Stimulated activated naive B cell treated with anti-CD40 and anti-IgM and Interleukin-4, amounts not matched to agents 10 μg/mL and 1 μg/mL and 100 μg/mL, for 72 hours (primary cell): ENCODE results near the gene LRRC8C.
A peak's percentile ranks its signal among the peaks of the same experiment; 100 is the strongest.

Source experiments
- ATAC-seq, 2 donors: fragments of 150-1000 bp; cut with Tn5 transposase; replicated peaks; 2 replicates each; pipeline ENCODE4 v1.10.0; 2021; ENCODE audit warnings: moderate library complexity in 1 of 2
- DNase-seq: peaks from one replicate; pipeline ENCODE4 v3.0.0; 2021
- H3K27ac Mint-ChIP-seq: one replicate; pipeline ENCODE4 v1.8.0; 2022; ENCODE audit warnings: mild to moderate bottlenecking, mixed read lengths
- H3K27me3 Mint-ChIP-seq, 2 donors: one replicate each; pipeline ENCODE4 v1.8.0; 2022; ENCODE audit warnings: mixed read lengths in 2 of 2
- H3K36me3 Mint-ChIP-seq, 2 donors: one replicate each; pipeline ENCODE4 v1.8.0; 2022; ENCODE audit warnings: mixed read lengths in 2 of 2, mild to moderate bottlenecking in 1 of 2
- H3K4me1 Mint-ChIP-seq, 2 donors: one replicate each; pipeline ENCODE4 v1.8.0; 2022; ENCODE audit warnings: mixed read lengths in 2 of 2, mild to moderate bottlenecking in 1 of 2
- H3K4me3 Mint-ChIP-seq, 2 donors: one replicate each; pipeline ENCODE4 v1.8.0; 2022; ENCODE audit warnings: mild to moderate bottlenecking in 2 of 2, mixed read lengths in 2 of 2, moderate library complexity in 1 of 2
- H3K9me3 Mint-ChIP-seq, 2 donors: one replicate each; pipeline ENCODE4 v1.8.0; 2022; ENCODE audit warnings: mixed read lengths in 2 of 2, mild to moderate bottlenecking in 1 of 2

Gene LRRC8C

GRCh38 chr1:89633800-89634625 lies 1.1 kb downstream of the LRRC8C start:
- H3K36me3 Mint-ChIP-seq = peaks cover 3 to 14% of the 10 kb centered on the region in 2 donors
- H3K4me3 Mint-ChIP-seq = peak overlapping the region; percentile 91
- no peaks in the 10 kb centered on the region for H3K27me3 Mint-ChIP-seq
- H3K27ac Mint-ChIP-seq = peak overlapping the region; percentile 95
- H3K4me1 Mint-ChIP-seq = peaks cover 25 to 63% of the 10 kb centered on the region in 2 donors
- DNase-seq (no peak), ATAC-seq (peak; percentile 1 to 3)
- H3K9me3 Mint-ChIP-seq = no peaks in the 10 kb centered on the region

DNA sequence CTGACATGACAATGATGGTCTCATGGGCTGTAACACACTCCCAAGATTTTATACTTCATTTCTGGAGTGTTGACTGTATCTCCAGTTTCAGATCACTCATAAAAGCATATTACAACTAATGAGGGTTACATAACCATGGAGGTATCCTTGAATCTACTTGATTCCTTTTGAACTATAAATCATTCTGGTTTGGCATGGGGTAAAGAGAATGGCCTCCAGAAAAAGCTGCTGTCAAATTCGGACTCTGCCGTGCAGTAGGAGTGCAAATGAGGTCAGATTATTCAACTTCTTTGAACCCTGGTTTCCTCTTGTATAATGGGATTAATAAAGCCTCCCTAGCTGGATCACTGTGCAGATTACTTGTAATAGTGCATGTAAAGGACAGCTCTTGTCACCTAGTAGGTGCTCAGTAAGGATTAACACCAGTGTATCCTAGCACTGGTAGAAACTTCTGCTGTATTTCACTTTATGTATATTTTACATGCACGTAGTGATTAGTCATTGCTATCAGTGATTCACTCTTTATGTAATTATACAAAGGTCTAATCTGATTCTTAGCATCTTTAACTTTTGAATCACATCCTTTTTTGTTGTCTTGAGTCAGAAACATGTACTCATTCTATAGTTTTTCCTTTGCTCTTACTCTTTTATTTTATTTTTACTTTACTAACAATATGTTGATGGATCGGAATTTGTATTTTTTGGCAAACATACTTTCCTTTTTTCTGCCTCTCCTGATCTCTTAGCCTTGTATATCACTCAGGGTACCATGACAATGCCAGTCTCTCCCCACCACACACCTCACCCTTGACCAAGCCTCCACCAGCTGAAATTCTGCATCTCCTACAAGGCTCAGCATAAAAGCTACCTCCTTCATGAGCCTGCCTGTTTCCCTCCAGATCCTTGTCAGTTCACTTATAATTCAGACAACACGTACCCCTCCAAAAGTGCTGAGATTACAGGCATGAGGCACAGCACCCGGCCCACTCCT lies 3.2 kb downstream of the LRRC8C start:
- Mint-ChIP-seq H3K9me3 (no peaks in the 10 kb centered on the region), H3K27me3 (no peaks in the 10 kb centered on the region), H3K4me1 (peaks cover 24 to 49% of the 10 kb centered on the region in 2 donors), H3K27ac (no peak overlapping the region), H3K36me3 (peaks cover 3 to 10% of the 10 kb centered on the region in 2 donors), H3K4me3 (peak overlapping the region in 1 of 2 donors; percentile 8)
- DNase-seq (no peak), ATAC-seq (no peak)

DNA sequence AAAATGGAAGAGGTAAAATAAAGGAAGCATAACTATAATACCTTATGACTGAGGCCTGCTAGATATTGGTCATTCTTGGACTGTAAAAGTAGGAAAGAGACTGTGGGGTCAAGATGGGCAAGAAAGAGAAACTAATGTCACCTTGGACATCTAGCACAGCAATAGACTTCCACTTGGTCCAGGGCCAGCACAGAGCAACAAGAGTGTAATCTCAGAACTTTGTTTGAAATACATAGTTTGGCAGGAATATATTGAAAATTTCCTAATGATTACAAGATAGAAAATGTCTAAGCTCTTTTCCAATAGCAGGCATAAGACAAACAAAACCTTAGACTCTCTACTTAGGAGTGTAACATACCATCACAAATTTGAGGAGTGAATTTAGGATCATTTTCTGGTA lies 4.6 kb downstream of the LRRC8C start:
- peaks cover 21 to 36% of the 10 kb centered on the region in 2 donors for H3K4me1 Mint-ChIP-seq
- DNase-seq (no peak), ATAC-seq (no peak)
- no peak overlapping the region for H3K27ac Mint-ChIP-seq
- peaks cover 3 to 10% of the 10 kb centered on the region in 2 donors for H3K36me3 Mint-ChIP-seq
- no peaks in the 10 kb centered on the region for H3K27me3 Mint-ChIP-seq
- no peaks in the 10 kb centered on the region for H3K9me3 Mint-ChIP-seq
- no peak overlapping the region for H3K4me3 Mint-ChIP-seq

GRCh38 chr1:89640440-89640839 lies 7.5 kb downstream of the LRRC8C start:
- ATAC-seq (no peak), DNase-seq (no peak)
- no peaks in the 10 kb centered on the region for H3K27me3 Mint-ChIP-seq
- H3K27ac Mint-ChIP-seq = no peak overlapping the region
- peaks cover 10 to 20% of the 10 kb centered on the region in 2 donors for H3K36me3 Mint-ChIP-seq
- peaks cover 4% of the 10 kb centered on the region in 2 donors for H3K9me3 Mint-ChIP-seq
- H3K4me3 Mint-ChIP-seq = no peak overlapping the region
- H3K4me1 Mint-ChIP-seq = peaks cover 20 to 31% of the 10 kb centered on the region in 2 donors

- Mint-ChIP-seq H3K27me3 (no peaks in the 10 kb centered on the region), H3K36me3 (peaks cover 9 to 25% of the 10 kb centered on the region in 2 donors), H3K4me3 (no peak overlapping the region), H3K9me3 (peaks cover 4% of the 10 kb centered on the region in 2 donors), H3K27ac (no peak overlapping the region), H3K4me1 (peaks cover 17 to 18% of the 10 kb centered on the region in 2 donors)
- DNase-seq (no peak), ATAC-seq (no peak)
These were observed 8.9 kb downstream of the LRRC8C start for GRCh38 chr1:89641781-89642180.

GRCh38 chr1:89643577-89643976 lies 10.7 kb downstream of the LRRC8C start:
- H3K36me3 Mint-ChIP-seq = peaks cover 9 to 19% of the 10 kb centered on the region in 2 donors
- peaks cover 4% of the 10 kb centered on the region in 2 donors for H3K9me3 Mint-ChIP-seq
- ATAC-seq (no peak), DNase-seq (no peak)
- H3K27ac Mint-ChIP-seq = no peak overlapping the region
- H3K4me1 Mint-ChIP-seq = peaks cover 8 to 11% of the 10 kb centered on the region in 2 donors
- no peaks in the 10 kb centered on the region for H3K27me3 Mint-ChIP-seq
- no peak overlapping the region for H3K4me3 Mint-ChIP-seq

- peak overlapping the region; percentile 31 for H3K27ac Mint-ChIP-seq
- peaks cover 9 to 22% of the 10 kb centered on the region in 2 donors for H3K36me3 Mint-ChIP-seq
These were observed 11.3 kb downstream of the LRRC8C start for GRCh38 chr1:89644119-89644814.

DNA sequence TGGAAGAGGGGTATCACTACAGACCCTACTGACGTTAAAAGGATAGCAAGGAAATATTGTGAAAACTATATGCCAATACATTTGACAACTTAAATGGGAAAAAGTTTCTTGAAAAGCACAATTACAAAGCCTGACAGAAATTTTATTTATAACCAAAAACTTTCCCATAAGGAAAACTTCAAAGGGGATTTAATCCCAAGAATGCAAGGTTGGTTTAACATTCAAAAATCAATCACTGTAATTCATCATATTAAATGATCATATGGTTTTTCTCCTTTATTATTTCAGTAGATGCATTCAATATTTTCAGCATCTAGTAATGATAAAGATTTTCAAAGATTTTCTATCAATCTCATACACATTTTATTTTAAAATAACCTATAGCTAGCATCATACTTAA lies 13.3 kb downstream of the LRRC8C start:
- peaks cover 4% of the 10 kb centered on the region in 2 donors for H3K9me3 Mint-ChIP-seq
- no peaks in the 10 kb centered on the region for H3K27me3 Mint-ChIP-seq
- no peak overlapping the region for H3K27ac Mint-ChIP-seq
- ATAC-seq (no peak), DNase-seq (no peak)
- peaks cover 18 to 26% of the 10 kb centered on the region in 2 donors for H3K4me1 Mint-ChIP-seq
- no peak overlapping the region for H3K4me3 Mint-ChIP-seq
- peaks cover 19 to 31% of the 10 kb centered on the region in 2 donors for H3K36me3 Mint-ChIP-seq

More at GRCh38 chr1:89644119-89644814, 11.3 kb downstream of the LRRC8C start:
- no peaks in the 10 kb centered on the region for H3K27me3 Mint-ChIP-seq
- H3K9me3 Mint-ChIP-seq = peaks cover 4% of the 10 kb centered on the region in 2 donors
- ATAC-seq (no peak), DNase-seq (no peak)
- H3K4me3 Mint-ChIP-seq = no peak overlapping the region
- peaks cover 12 to 13% of the 10 kb centered on the region in 2 donors for H3K4me1 Mint-ChIP-seq

GRCh38 chr1:89649783-89650182 lies 16.9 kb downstream of the LRRC8C start:
- no peak for DNase-seq
- Mint-ChIP-seq H3K36me3 (peaks cover 23 to 38% of the 10 kb centered on the region in 2 donors), H3K27ac (no peak overlapping the region), H3K27me3 (no peaks in the 10 kb centered on the region), H3K9me3 (peaks cover 4% of the 10 kb centered on the region in 2 donors), H3K4me3 (no peak overlapping the region), H3K4me1 (peaks cover 23 to 47% of the 10 kb centered on the region in 2 donors)
- ATAC-seq = peak in 1 of 2 donors; percentile 46

DNA sequence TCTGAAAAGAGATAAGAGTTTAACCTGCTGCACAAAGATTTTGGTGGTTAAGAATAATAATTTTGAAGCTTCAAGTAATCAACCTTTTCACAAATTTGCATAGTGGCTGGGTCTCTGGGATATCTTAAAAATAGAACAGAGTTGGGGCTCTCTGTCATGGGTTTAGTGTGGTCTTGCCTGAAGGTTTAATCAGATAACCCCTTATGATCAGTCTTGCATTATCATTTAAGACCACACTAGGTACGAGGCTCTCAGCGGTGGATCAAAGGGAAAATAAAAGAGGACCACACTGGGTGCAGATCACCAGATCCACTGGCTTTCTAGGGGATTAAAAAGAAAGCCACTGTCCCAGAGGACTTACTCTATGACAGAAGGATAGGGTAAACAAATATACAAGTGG lies 19.5 kb downstream of the LRRC8C start:
- peaks cover 0 to 2% of the 10 kb centered on the region in 2 donors for H3K9me3 Mint-ChIP-seq
- peaks cover 31 to 64% of the 10 kb centered on the region in 2 donors for H3K4me1 Mint-ChIP-seq
- H3K4me3 Mint-ChIP-seq = peak overlapping the region in 1 of 2 donors; percentile 38
- DNase-seq = no peak
- H3K27ac Mint-ChIP-seq = peak overlapping the region; percentile 56
- H3K36me3 Mint-ChIP-seq = peaks cover 26 to 33% of the 10 kb centered on the region in 2 donors
- no peak for ATAC-seq
- no peaks in the 10 kb centered on the region for H3K27me3 Mint-ChIP-seq

DNA sequence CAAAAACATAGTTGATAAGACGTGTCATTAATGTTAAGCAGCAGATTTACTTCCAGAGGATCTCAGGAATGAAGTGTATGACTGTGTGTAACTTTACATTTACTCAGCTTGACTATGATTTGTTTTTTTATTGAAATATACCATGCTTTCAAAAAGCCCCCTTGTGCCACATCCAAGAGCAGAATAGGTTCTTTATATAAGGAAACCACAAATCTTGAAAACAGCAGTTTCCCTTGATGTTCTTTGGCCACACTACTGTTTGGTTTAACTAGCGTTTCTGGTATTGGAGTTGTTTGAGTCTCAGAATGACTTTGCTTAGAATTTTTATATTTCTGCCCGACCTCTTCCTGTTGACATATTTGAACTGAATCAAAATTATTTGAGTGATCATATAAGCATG lies 25.0 kb downstream of the LRRC8C start:
- no peak for DNase-seq
- no peak overlapping the region for H3K27ac Mint-ChIP-seq
- peak; percentile 82 to 91 for ATAC-seq
- H3K4me3 Mint-ChIP-seq = no peak overlapping the region
- H3K36me3 Mint-ChIP-seq = peaks cover 29 to 38% of the 10 kb centered on the region in 2 donors
- peaks cover 34 to 74% of the 10 kb centered on the region in 2 donors for H3K4me1 Mint-ChIP-seq
- H3K9me3 Mint-ChIP-seq = peaks cover 0 to 7% of the 10 kb centered on the region in 2 donors
- no peaks in the 10 kb centered on the region for H3K27me3 Mint-ChIP-seq

- Mint-ChIP-seq H3K4me3 (no peak overlapping the region), H3K4me1 (peaks cover 37 to 74% of the 10 kb centered on the region in 2 donors), H3K36me3 (peaks cover 42 to 44% of the 10 kb centered on the region in 2 donors), H3K9me3 (peaks cover 0 to 11% of the 10 kb centered on the region in 2 donors), H3K27ac (no peak overlapping the region), H3K27me3 (no peaks in the 10 kb centered on the region)
- DNase-seq = no peak
- no peak for ATAC-seq
These were observed 26.6 kb downstream of the LRRC8C start for GRCh38 chr1:89659322-89660081.
